GM12892 (cell line): Measurements from ENCODE around the gene NYAP1.

Experiments
- POLR2A ChIP-seq: IDR thresholded peaks from 2 replicates; pipeline ENCODE4 v1.6.1; 2011; ENCODE audit warnings: low read depth, low read length, control low read depth
- TAF1 ChIP-seq: IDR thresholded peaks from 2 replicates; pipeline ENCODE4 v1.6.1; 2011; ENCODE audit warnings: low read depth, mild to moderate bottlenecking, control low read depth, low read length, borderline replicate concordance

GRCh38 chr7:100483722-100484672 lies at the start of gene NYAP1:
- TF ChIP-seq TAF1 (no peak), POLR2A (no peak)
